VCaP (cell line): ENCODE data around the gene TFDP3.

ENCODE experiments used
- H3K27ac ChIP-seq: fragments of 450-650 bp; 2 replicates; pipeline ENCODE4 v1.5.1; 2017
- TF ChIP-seq, protein P1 (sequence below): fragments of 450-650 bp; conservative IDR thresholded peaks from 2 replicates; pipeline ENCODE4 v1.5.1; 2017; ENCODE audit warnings: mild to moderate bottlenecking, moderate library complexity

Gene TFDP3

GRCh38 chrX:133188631-133189030 lies 29.5 kb downstream of the TFDP3 start:
- TF ChIP-seq, protein P1, sequence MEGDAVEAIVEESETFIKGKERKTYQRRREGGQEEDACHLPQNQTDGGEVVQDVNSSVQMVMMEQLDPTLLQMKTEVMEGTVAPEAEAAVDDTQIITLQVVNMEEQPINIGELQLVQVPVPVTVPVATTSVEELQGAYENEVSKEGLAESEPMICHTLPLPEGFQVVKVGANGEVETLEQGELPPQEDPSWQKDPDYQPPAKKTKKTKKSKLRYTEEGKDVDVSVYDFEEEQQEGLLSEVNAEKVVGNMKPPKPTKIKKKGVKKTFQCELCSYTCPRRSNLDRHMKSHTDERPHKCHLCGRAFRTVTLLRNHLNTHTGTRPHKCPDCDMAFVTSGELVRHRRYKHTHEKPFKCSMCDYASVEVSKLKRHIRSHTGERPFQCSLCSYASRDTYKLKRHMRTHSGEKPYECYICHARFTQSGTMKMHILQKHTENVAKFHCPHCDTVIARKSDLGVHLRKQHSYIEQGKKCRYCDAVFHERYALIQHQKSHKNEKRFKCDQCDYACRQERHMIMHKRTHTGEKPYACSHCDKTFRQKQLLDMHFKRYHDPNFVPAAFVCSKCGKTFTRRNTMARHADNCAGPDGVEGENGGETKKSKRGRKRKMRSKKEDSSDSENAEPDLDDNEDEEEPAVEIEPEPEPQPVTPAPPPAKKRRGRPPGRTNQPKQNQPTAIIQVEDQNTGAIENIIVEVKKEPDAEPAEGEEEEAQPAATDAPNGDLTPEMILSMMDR, result no peak
- no peak overlapping the region for H3K27ac ChIP-seq

DNA sequence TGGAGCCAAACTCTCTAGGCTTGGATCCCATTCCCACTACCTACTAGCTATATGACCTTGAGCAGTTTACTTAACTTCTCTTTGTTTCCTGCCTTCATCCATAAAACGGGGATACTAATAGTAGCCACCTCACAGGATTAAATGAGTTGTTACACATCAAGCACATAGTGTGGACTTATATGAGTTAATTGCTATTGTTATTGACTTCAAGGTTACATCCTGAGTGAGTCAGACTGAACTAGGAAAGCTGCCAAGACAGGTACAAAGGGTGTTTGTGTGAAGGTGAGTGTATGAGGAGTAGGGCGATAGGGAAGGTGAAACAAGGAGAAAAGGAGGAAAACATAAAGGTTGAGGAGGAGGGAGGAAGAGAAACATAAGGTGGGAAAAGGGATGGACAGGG lies 32.2 kb downstream of the TFDP3 start:
- H3K27ac ChIP-seq, result no peak overlapping the region
- TF ChIP-seq, protein P1, result no peak

GRCh38 chrX:133185119-133185518 lies 33.0 kb downstream of the TFDP3 start:
- no peak overlapping the region for H3K27ac ChIP-seq
- TF ChIP-seq, protein P1, result no peak

- H3K27ac ChIP-seq, result no peak overlapping the region
- TF ChIP-seq, protein P1, result no peak
Observed at GRCh38 chrX:133183806-133184205, 34.3 kb downstream of the TFDP3 start.

DNA sequence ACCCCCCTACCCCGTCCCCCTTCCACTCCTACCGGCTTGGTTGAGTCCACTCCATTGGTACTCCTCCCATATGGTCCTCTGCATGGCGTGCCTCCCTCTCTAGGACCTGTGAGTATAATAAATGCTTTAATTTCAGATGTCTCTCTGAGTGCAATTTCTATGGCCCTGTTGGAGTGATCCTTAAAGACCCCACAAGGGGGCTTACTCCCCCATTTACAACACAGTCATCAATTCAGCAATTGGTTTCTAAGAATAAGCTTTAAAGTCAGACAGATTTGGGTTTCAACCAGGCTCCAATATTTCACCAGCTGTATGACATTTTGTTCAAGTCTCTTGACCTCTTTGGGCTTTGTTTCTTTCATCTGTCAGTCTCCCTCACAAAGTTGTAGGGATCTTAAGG lies 38.7 kb downstream of the TFDP3 start:
- TF ChIP-seq, protein P1, result no peak
- H3K27ac ChIP-seq, result no peak overlapping the region

DNA sequence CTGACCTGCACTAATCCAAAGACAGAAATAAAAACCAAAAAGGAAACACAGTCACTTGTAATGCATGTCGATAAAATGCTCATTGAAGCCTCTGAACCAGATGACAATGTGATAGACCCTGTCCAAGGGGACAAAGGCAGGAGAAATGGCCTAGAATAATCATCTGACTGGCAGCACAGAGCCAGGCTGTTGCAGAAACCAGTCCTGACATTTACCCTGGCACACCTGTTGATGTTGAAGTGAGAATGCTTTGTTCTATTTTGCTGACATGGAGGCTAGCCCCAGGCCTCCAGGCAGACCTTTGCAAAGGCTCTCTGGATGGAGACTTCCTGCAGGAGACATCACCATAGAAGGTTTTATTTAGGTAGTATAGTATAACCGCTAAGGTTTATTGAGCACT lies 41.0 kb downstream of the TFDP3 start:
- TF ChIP-seq, protein P1, result no peak
- peak overlapping the region; percentile 81 for H3K27ac ChIP-seq

GRCh38 chrX:133175605-133176004 lies 42.5 kb downstream of the TFDP3 start:
- peak overlapping the region; percentile 81 for H3K27ac ChIP-seq
- TF ChIP-seq, protein P1, result no peak

GRCh38 chrX:133175162-133175561 lies 43.0 kb downstream of the TFDP3 start:
- TF ChIP-seq, protein P1, result no peak
- H3K27ac ChIP-seq, result peak overlapping the region; percentile 81
